Body of pancreas (tissue), 4 donors: ENCODE results near the gene RNFT2. TPM values are rescaled to one million over a fixed set of nuclear protein-coding genes. Genes with fewer than 3 reads are reported as not detected.

ENCODE experiments used
- ATAC-seq: fragments of 150-250 bp; one replicate; pipeline ENCODE4 v1.9.1; 2016
- DNase-seq, 4 donors: peaks; one replicate each; pipeline ENCODE4 v3.0.0-alpha.2; 2019
- H3K27ac ChIP-seq, 4 donors: fragments of 200-600 bp; sonication (generic); 1 replicate in 3 of 4; 2 replicates in 1 of 4; pipeline versions ENCODE4 v1.5.1 to v1.6.1; 2016 to 2019; ENCODE audit warnings: mild to moderate bottlenecking in 1 of 4, mixed read lengths in 1 of 4, moderate library complexity in 1 of 4
- H3K27me3 ChIP-seq, 2 donors: fragments of 200-600 bp; sonication (generic); one replicate each; pipeline ENCODE4 v1.6.0; 2016; ENCODE audit warnings: mild to moderate bottlenecking in 1 of 2
- H3K36me3 ChIP-seq, 2 donors: fragments of 200-600 bp; sonication (generic); replicated peaks in 1 of 2; 2 replicates each; pipeline ENCODE4 v1.5.1; 2016; ENCODE audit warnings: low read depth in 2 of 2; ENCODE audit not compliant: insufficient read depth in 1 of 2
- H3K4me1 ChIP-seq: fragments of 200-600 bp; sonication (generic); one replicate; pipeline ENCODE4 v1.6.0; 2016
- H3K4me3 ChIP-seq, 2 donors: fragments of 200-600 bp; sonication (generic); 1 replicate in 1 of 2; 2 replicates in 1 of 2; pipeline ENCODE4 v1.5.1; 2016 to 2019
- H3K9me3 ChIP-seq, 3 donors: fragments of 200-600 bp; sonication (generic); 1 replicate in 2 of 3; 2 replicates in 1 of 3; pipeline ENCODE4 v1.5.1; 2016
- POLR2A ChIP-seq, 3 donors: fragments of 450-650 bp; IDR thresholded peaks; one replicate each; pipeline ENCODE4 v1.6.1; 2016; ENCODE audit warnings: antibody characterized with exemption in 3 of 3, mild to moderate bottlenecking in 2 of 3
- WGBS, 2 donors: methylation state at CpG; one replicate each; pipeline ENCODE4 v1.1.5; 2017; 5-methylcytosine and 5-hydroxymethylcytosine counted together
- intact Hi-C: fragments of 100-400 bp; cut with DNase I; formaldehyde crosslinking; loops from one replicate; pipeline ENCODE4 v1.15.1; 2023
- total RNA-seq, 2 donors: library from RNA; depleted of rRNA; stranded (reverse); fragments of >200 nt; gene quantifications; one replicate each; pipeline ENCODE4 v1.1.0, GENCODE V29; 2016
- TF ChIP-seq, protein P1 (sequence below), 7 experiments: fragments of 450-650 bp in 4 of 7; fragments of 200-600 bp in 3 of 7; sonication (generic) in 3 of 7; IDR thresholded peaks; one replicate each; pipeline ENCODE4 v1.5.1; 2016 to 2019; ENCODE audit warnings: antibody characterized with exemption in 7 of 7

The RNFT2 gene
- total RNA-seq, 2 donors from 2014 or later = 1.3 to 1.6 TPM

DNA sequence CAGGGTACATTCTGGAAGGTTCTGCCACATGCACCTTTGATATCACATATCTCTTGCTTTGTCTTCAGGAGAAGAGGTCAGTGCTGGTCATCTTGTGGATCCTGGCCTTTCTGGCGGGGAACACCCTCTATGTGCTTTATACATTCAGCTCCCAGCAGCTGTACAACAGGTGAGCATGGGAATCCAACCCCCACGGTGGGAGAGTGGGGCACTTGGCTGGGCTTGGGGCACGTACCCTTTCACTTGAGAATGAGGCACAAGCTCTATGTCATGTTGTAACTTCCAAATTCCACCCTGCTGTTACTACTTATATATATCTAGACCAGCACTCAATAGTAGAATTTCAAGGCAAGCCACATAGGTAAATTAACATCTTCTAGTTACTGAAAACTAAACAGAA, 28.6 kb downstream of the RNFT2 start:
- Histone ChIP-seq H3K27ac (no peak overlapping the region), H3K9me3 (no peaks in the 10 kb centered on the region), H3K4me1 (no peaks in the 10 kb centered on the region), H3K27me3 (no peaks in the 10 kb centered on the region), H3K4me3 (no peak overlapping the region), H3K36me3 (no peaks in the 10 kb centered on the region)
- TF ChIP-seq POLR2A (IDR thresholded peaks at IDR 0.05) = no peak
- TF ChIP-seq, protein P1, sequence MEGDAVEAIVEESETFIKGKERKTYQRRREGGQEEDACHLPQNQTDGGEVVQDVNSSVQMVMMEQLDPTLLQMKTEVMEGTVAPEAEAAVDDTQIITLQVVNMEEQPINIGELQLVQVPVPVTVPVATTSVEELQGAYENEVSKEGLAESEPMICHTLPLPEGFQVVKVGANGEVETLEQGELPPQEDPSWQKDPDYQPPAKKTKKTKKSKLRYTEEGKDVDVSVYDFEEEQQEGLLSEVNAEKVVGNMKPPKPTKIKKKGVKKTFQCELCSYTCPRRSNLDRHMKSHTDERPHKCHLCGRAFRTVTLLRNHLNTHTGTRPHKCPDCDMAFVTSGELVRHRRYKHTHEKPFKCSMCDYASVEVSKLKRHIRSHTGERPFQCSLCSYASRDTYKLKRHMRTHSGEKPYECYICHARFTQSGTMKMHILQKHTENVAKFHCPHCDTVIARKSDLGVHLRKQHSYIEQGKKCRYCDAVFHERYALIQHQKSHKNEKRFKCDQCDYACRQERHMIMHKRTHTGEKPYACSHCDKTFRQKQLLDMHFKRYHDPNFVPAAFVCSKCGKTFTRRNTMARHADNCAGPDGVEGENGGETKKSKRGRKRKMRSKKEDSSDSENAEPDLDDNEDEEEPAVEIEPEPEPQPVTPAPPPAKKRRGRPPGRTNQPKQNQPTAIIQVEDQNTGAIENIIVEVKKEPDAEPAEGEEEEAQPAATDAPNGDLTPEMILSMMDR (IDR thresholded peaks at IDR 0.05) = no peak
- WGBS, 2 donors = 69 to 94% methylated on average over 3 of the region's 3 CpGs
- intact Hi-C loops = no loop called here
- DNase-seq (no peak), ATAC-seq (no peak)

DNA sequence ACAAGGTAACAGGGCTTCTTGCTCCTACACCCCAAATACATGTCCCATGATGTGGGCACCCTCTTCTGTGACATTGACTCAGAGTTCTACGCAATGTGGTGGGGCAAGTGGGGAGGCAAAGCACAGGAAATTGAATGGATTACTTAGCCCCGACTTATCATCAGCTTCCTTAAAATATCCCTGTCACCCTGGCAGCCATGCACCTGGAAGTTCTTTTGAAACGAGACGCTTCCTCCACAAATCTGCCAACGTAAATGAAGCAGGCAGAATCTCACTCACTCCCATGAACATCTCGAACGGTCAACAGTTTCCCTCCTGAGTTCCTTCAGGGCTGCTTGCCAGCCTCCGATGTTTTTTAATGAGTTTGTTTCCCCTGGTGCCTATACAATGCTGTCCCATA, 33.5 kb downstream of the RNFT2 start:
- no peak overlapping the region for H3K4me3 ChIP-seq
- no peaks in the 10 kb centered on the region for H3K4me1 ChIP-seq
- no peaks in the 10 kb centered on the region for H3K9me3 ChIP-seq
- DNase-seq (no peak), ATAC-seq (no peak)
- TF ChIP-seq POLR2A (IDR thresholded peaks at IDR 0.05) = no peak
- TF ChIP-seq, protein P1 (IDR thresholded peaks at IDR 0.05) = no peak
- no peaks in the 10 kb centered on the region for H3K36me3 ChIP-seq
- H3K27me3 ChIP-seq = no peaks in the 10 kb centered on the region
- intact Hi-C loops = no loop called here
- no peak overlapping the region for H3K27ac ChIP-seq
- 71 to 76% methylated on average over 8 of the region's 8 CpGs for WGBS, 2 donors

DNA sequence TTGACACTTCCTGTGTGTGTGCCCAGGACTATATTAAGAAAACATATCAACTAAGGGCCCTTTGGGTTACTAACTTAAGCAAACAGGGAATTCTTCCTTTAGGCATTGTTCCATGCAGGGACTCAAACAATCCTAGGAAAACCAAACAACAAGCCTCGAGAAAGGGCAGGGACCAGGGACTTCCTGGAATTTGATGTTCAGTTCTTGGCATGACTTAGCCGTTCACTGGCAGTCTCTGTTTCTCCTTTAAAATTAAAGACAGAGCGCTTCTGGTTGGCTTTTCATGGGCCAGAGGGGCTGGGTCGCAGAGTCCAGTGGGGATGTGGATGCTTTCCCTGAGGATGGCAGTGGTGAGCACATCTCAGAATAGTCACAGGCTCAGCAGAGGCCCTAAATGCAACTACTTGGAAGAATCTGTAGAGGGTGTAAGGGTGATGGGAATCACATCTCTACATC, 35.2 kb downstream of the RNFT2 start:
- Histone ChIP-seq H3K27ac (no peak overlapping the region), H3K9me3 (no peaks in the 10 kb centered on the region), H3K36me3 (no peaks in the 10 kb centered on the region), H3K27me3 (no peaks in the 10 kb centered on the region), H3K4me1 (no peaks in the 10 kb centered on the region), H3K4me3 (no peak overlapping the region)
- WGBS, 2 donors = 68 to 71% methylated on average over 4 of the region's 4 CpGs
- ATAC-seq = no peak
- TF ChIP-seq POLR2A (IDR thresholded peaks at IDR 0.05) = no peak
- TF ChIP-seq, protein P1 (IDR thresholded peaks at IDR 0.05) = no peak
- DNase-seq = no peak
- intact Hi-C loops = no loop called here

DNA sequence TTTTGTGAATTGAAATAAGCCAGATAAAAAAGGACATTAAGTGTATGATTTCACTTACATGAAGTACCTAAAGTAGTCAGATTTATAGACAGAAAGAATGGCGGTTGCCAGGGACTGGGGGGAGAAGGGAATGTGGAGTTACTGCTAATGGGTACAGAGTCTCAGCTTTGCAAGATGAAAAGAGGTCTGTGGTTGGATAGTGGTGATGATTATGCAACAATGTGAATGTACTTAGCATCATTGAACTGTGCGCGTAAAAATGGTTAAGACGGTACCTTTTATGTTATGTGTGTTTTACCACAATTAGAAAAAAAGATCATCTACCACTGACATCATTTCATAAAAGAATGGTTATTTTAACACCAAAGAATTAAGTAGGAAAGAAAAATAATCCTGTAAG, 35.9 kb downstream of the RNFT2 start:
- 67 to 71% methylated on average over 4 of the region's 4 CpGs for WGBS, 2 donors
- Histone ChIP-seq H3K36me3 (no peaks in the 10 kb centered on the region), H3K4me3 (no peak overlapping the region), H3K27ac (no peak overlapping the region), H3K4me1 (no peaks in the 10 kb centered on the region), H3K9me3 (no peaks in the 10 kb centered on the region), H3K27me3 (no peaks in the 10 kb centered on the region)
- DNase-seq (no peak), ATAC-seq (no peak)
- intact Hi-C loops = no loop called here
- TF ChIP-seq, protein P1 (IDR thresholded peaks at IDR 0.05) = no peak
- no peak for TF ChIP-seq POLR2A (IDR thresholded peaks at IDR 0.05)

DNA sequence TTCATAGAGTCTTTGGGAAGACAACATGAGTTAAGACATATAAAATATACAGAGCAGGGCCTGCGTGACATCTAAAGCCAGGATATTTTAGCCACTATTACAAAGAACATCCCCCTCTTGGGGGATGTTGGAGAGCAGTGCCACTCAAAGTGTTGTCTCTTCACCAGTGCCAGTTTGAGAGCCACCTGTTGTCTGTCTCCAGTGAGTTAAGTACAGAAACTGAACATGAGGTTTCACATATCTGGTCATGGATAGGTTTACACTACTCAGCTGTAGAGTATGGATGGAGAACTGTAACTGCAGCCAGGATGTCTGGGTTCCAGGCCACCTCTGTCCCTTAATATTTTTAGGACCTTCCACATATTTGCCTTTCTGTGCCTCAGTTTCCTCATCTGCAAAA, 39.1 kb downstream of the RNFT2 start:
- no peak for TF ChIP-seq POLR2A (IDR thresholded peaks at IDR 0.05)
- TF ChIP-seq, protein P1 (IDR thresholded peaks at IDR 0.05) = no peak
- ATAC-seq = no peak
- Histone ChIP-seq H3K9me3 (no peaks in the 10 kb centered on the region), H3K4me1 (no peaks in the 10 kb centered on the region), H3K36me3 (no peaks in the 10 kb centered on the region), H3K27ac (no peak overlapping the region), H3K4me3 (no peak overlapping the region), H3K27me3 (no peaks in the 10 kb centered on the region)
- no peak for DNase-seq
- intact Hi-C loops = no loop called here
- WGBS, 2 donors = 88 to 92% methylated on average over 1 of the region's 1 CpG
